RWPE2 (cell line): ENCODE results near the gene RAB17.
"Not testable (repeated sequence)": the region's sequence is repeated elsewhere in the genome, so short reads cannot be mapped to it uniquely, and the experiment has no call there.

Source experiments
- ATAC-seq: fragments of 200-7000 bp; cut with Tn5 transposase; 3 replicates; pipeline ENCODE4 v1.9.1; 2021; ENCODE audit warnings: low read depth
- DNase-seq: peaks from one replicate; pipeline ENCODE4 v3.0.0-alpha.2; 2020; ENCODE audit warnings: low spot score
- H3K27ac ChIP-seq: fragments of 450-650 bp; 2 replicates; pipeline ENCODE4 v1.5.1; 2017; ENCODE audit warnings: mild to moderate bottlenecking; ENCODE audit not compliant: poor library complexity, severe bottlenecking
- H3K27me3 ChIP-seq: fragments of 250-450 bp; sonication (Bioruptor Pico); 2 replicates; pipeline ENCODE4 v1.5.1; 2021; ENCODE audit warnings: mild to moderate bottlenecking, moderate library complexity; ENCODE audit not compliant: insufficient read depth, poor library complexity, severe bottlenecking
- H3K36me3 ChIP-seq: fragments of 250-450 bp; sonication (Bioruptor Pico); 2 replicates; pipeline ENCODE4 v1.5.1; 2020; ENCODE audit warnings: low read depth, mild to moderate bottlenecking, moderate library complexity
- H3K4me1 ChIP-seq: fragments of 250-450 bp; sonication (Bioruptor Pico); 2 replicates; pipeline ENCODE4 v1.5.1; 2021; ENCODE audit warnings: mild to moderate bottlenecking, moderate library complexity; ENCODE audit not compliant: insufficient read depth, poor library complexity, severe bottlenecking
- H3K4me3 ChIP-seq: fragments of 250-450 bp; sonication (Bioruptor Pico); 2 replicates; pipeline ENCODE4 v1.5.1; 2021; ENCODE audit warnings: mild to moderate bottlenecking, moderate library complexity; ENCODE audit not compliant: severe bottlenecking
- H3K9me3 ChIP-seq: fragments of 250-450 bp; sonication (Bioruptor Pico); 2 replicates; pipeline ENCODE4 v1.5.1; 2021; ENCODE audit warnings: mild to moderate bottlenecking, moderate library complexity; ENCODE audit not compliant: severe bottlenecking
- TF ChIP-seq, protein P1 (sequence below): fragments of 450-650 bp; IDR thresholded peaks from one replicate; pipeline ENCODE4 v1.5.1; 2017; ENCODE audit warnings: mild to moderate bottlenecking, moderate library complexity; ENCODE audit not compliant: poor library complexity, severe bottlenecking

The RAB17 gene

DNA sequence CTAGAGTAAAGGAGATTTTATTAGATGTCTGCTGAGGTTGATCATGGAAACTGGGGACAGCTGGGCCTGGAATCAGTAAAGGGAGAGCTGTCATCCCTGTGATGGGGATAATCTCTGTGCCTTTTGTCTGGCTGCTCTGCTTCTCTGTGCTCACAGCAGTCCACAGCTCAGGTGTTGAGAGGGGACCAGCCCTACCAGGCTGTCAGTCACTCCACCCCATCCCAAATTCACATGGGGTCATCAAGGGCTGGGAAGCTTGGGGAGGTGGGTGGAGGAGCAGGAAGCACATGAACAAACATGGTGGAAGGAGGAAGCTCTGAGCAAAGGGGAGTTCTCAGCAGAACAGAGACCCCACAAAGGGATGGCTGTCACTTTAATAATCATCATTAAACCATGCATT lies 23.1 kb upstream of the RAB17 start:
- H3K27ac ChIP-seq, result no peak overlapping the region
- no peak for ATAC-seq

DNA sequence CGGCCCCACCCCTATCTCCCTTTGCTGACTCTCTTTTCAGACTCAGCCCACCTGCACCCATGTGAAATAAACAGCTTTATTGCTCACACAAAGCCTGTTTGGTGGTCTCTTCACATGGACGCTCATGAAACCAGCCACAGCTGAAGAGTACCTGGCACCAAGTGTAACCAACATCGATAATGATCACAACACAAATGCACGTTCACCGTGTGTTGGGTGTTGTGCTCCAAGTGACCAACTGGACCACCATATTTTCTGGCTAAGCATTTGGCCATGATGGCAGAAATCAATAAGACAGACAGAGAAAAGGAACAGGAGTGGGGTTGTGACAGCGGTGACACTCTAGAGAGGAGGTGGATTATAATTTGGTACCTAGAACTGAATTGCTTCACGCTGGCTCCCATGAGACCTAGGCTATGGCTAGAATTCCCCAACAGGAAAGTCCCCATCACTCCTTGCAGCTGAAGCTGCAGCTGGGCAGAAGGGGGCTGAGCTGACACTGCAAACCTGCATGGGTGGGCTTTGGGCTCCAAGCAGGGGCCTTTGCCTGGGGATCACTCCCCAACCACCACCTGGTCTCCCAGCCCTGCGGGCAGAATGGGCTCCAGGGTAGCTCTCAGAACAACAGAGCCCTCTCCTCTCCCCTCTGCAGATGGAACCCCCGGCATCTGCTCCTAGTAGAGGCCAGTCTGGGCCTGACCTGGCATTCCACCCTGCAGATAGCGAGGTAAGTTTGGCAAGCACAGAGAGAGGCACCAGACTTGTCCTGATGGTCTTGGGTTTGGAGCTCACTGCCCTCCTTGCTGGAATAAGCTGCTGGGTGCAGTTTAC lies 22.2 kb upstream of the RAB17 start:
- H3K27me3 ChIP-seq, result no peaks in the 10 kb centered on the region
- TF ChIP-seq, protein P1, sequence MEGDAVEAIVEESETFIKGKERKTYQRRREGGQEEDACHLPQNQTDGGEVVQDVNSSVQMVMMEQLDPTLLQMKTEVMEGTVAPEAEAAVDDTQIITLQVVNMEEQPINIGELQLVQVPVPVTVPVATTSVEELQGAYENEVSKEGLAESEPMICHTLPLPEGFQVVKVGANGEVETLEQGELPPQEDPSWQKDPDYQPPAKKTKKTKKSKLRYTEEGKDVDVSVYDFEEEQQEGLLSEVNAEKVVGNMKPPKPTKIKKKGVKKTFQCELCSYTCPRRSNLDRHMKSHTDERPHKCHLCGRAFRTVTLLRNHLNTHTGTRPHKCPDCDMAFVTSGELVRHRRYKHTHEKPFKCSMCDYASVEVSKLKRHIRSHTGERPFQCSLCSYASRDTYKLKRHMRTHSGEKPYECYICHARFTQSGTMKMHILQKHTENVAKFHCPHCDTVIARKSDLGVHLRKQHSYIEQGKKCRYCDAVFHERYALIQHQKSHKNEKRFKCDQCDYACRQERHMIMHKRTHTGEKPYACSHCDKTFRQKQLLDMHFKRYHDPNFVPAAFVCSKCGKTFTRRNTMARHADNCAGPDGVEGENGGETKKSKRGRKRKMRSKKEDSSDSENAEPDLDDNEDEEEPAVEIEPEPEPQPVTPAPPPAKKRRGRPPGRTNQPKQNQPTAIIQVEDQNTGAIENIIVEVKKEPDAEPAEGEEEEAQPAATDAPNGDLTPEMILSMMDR, result no peak
- no peaks in the 10 kb centered on the region for H3K9me3 ChIP-seq
- no peak overlapping the region for H3K4me3 ChIP-seq
- no peaks in the 10 kb centered on the region for H3K36me3 ChIP-seq
- DNase-seq, result no peak
- no peak overlapping the region for H3K27ac ChIP-seq
- no peaks in the 10 kb centered on the region for H3K4me1 ChIP-seq
- ATAC-seq, result no peak

More for the DNA sequence above, 23.1 kb upstream of the RAB17 start:
- H3K36me3 ChIP-seq, result no peaks in the 10 kb centered on the region
- no peak overlapping the region for H3K4me3 ChIP-seq
- no peaks in the 10 kb centered on the region for H3K27me3 ChIP-seq
- no peak for DNase-seq
- no peaks in the 10 kb centered on the region for H3K4me1 ChIP-seq
- TF ChIP-seq, protein P1, result no peak
- no peaks in the 10 kb centered on the region for H3K9me3 ChIP-seq

DNA sequence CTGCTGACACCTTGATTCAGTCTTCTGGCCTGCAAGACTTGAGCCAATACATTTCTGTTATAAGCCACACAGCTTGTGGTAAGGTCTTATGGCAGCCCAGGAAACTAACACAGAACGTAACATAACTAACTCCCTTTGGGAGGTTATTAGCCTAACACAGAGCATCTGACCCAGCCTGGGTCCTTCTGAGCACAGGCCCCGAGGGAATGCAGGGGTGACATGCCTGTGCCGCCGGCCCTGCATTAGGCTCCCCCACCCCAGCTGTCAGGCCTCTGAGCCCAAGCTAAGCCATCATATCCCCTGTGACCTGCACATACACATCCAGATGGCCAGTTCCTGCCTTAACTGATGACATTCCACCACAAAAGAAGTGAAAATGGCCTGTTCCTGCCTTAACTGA lies 16.0 kb upstream of the RAB17 start:
- not testable (repeated sequence) for DNase-seq, H3K9me3 ChIP-seq, H3K27ac ChIP-seq, ATAC-seq, H3K4me1 ChIP-seq, H3K4me3 ChIP-seq, H3K27me3 ChIP-seq, H3K36me3 ChIP-seq

DNA sequence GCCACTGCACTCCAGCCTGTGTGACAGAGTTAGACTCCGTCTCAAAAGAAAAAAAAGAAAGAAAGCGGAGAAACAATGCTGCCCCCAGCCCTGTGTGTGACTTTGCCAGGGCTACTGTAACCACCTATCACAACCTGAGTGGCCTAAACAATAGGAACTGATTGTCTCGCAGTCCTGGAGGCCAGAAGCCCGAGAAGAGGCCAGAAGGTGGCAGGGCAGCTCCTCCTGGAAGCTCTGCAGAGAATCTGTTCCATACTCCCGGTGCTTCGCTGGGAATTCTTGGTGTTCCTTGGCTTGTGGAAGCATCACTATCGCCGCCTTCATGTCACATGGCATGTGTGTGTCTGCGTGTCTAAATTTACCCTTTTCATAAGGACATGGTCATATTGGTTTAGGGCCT lies 14.4 kb upstream of the RAB17 start:
- no peak for ATAC-seq
- no peak for DNase-seq
- no peaks in the 10 kb centered on the region for H3K36me3 ChIP-seq
- H3K27ac ChIP-seq, result no peak overlapping the region
- H3K27me3 ChIP-seq, result no peaks in the 10 kb centered on the region
- TF ChIP-seq, protein P1, result no peak
- no peaks in the 10 kb centered on the region for H3K9me3 ChIP-seq
- H3K4me3 ChIP-seq, result no peak overlapping the region
- H3K4me1 ChIP-seq, result no peaks in the 10 kb centered on the region

DNA sequence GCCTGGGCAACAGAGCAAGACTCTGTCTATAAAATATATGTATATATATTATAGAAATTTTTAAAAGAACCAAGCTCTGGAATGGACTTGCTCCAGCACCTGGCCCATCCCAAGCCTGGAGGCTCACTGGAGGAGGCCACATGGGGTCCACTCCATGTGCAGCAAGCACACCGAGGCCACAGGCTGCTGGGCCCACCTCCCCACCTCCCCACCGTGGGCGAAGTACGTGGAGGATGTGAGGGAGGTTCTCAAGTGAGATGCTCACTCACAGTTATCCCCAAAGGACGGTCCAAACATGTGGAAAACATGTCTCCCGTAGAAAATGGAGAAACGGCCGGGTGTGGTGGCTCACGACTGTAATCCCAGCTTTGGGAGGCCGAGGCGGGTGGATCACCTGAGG lies 13.9 kb upstream of the RAB17 start:
- TF ChIP-seq, protein P1, result no peak

More for the DNA sequence above, 13.9 kb upstream of the RAB17 start:
- H3K9me3 ChIP-seq, result no peaks in the 10 kb centered on the region
- no peaks in the 10 kb centered on the region for H3K27me3 ChIP-seq
- no peak overlapping the region for H3K4me3 ChIP-seq
- no peaks in the 10 kb centered on the region for H3K4me1 ChIP-seq
- no peak overlapping the region for H3K27ac ChIP-seq
- H3K36me3 ChIP-seq, result no peaks in the 10 kb centered on the region
- DNase-seq, result no peak
- no peak for ATAC-seq
